AG10803 (cell line): ENCODE results near the gene GFOD2.
A peak's percentile ranks its signal among the peaks of the same experiment; 100 is the strongest.

Experiments
- DNase-seq: peaks from one replicate; pipeline ENCODE4 v3.0.0; 2010; ENCODE audit warnings: low read depth
- H3K4me3 ChIP-seq: 2 replicates; pipeline ENCODE4 v1.5.1; 2011; ENCODE audit warnings: mild to moderate bottlenecking, low read length, control low read depth
- TF ChIP-seq, protein P1 (sequence below): conservative IDR thresholded peaks from 2 replicates; pipeline ENCODE4 v1.5.1; 2011; ENCODE audit warnings: mild to moderate bottlenecking, low read length, control low read depth, inconsistent platforms

The GFOD2 gene

GRCh38 chr16:67663151-67663876, 55.8 kb downstream of the GFOD2 start:
- no peak overlapping the region for H3K4me3 ChIP-seq
- TF ChIP-seq, protein P1, sequence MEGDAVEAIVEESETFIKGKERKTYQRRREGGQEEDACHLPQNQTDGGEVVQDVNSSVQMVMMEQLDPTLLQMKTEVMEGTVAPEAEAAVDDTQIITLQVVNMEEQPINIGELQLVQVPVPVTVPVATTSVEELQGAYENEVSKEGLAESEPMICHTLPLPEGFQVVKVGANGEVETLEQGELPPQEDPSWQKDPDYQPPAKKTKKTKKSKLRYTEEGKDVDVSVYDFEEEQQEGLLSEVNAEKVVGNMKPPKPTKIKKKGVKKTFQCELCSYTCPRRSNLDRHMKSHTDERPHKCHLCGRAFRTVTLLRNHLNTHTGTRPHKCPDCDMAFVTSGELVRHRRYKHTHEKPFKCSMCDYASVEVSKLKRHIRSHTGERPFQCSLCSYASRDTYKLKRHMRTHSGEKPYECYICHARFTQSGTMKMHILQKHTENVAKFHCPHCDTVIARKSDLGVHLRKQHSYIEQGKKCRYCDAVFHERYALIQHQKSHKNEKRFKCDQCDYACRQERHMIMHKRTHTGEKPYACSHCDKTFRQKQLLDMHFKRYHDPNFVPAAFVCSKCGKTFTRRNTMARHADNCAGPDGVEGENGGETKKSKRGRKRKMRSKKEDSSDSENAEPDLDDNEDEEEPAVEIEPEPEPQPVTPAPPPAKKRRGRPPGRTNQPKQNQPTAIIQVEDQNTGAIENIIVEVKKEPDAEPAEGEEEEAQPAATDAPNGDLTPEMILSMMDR = peak; percentile 11; the same call in 1 of the 2 replicates
- no peak for DNase-seq

GRCh38 chr16:67662653-67663010, 56.5 kb downstream of the GFOD2 start:
- no peak overlapping the region for H3K4me3 ChIP-seq
- TF ChIP-seq, protein P1 = no peak
- no peak for DNase-seq

- TF ChIP-seq, protein P1 = no peak
- no peak for DNase-seq
- no peak overlapping the region for H3K4me3 ChIP-seq
Measured at GRCh38 chr16:67661886-67662652, 57.0 kb downstream of the GFOD2 start.

DNA sequence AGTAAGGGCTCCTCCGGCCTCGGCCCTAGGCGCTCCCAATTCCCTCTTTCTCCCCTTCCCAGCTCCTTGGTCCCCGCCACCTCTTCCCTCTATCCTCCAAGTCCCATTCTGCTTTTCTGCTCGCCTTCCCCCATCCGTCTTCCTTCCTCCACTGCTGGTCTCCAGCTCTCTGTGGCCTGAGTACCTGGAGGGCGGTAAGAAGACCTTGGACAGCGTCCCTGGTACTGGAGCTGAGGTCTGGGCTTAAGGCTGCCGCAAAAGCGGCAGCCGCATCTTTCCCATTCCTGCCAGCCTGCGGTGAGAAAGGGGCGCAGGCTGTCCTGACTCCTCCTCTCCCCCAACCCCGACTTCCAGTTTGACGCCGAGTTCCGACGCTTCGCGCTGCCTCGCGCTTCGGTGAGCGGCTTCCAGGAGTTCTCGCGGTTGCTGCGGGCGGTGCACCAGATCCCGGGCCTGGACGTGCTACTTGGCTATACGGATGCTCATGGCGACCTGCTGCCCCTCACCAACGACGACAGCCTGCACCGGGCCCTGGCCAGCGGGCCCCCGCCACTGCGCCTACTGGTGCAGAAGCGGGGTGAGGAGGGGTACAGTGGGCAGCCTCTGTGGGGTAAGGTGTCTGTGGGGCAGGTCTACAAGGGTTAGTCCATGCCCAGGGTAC, 57.9 kb downstream of the GFOD2 start:
- TF ChIP-seq, protein P1 = no peak
- DNase-seq = no peak
- peak overlapping the region; percentile 54 for H3K4me3 ChIP-seq

DNA sequence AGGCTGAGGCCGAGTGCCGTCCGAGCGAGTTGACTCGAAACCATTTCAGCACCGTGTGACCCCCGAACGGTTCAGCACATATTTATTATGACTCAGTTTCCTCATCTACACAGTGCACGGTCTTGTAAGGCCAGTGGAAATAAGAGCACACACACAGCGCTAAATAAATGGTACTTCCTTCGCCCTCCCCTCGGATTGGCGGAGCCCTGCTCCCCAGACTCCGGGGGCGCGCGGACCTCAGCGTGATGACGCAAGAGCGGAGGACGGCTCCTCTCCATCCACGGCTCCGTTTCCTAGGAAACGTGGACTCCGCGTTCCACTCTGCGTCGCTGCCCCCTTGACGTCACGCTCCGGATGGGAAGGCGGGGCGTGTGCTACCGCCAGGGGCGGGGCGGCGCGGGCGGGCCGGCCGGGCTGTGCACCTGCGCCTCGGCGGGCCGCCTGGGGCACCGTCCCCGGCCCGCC, 58.5 kb downstream of the GFOD2 start, which contains the start of gene PARD6A:
TSS of gene PARD6A (plus strand) at position 397 of the 465 bp plus-strand sequence. CDS start 79 bp downstream, outside the sequence.
- peak; percentile 92 for DNase-seq
- TF ChIP-seq, protein P1 = no peak
- peak within 1 kb of the TSS; percentile 94 for H3K4me3 ChIP-seq

- peak within 1 kb of the TSS; percentile 94 for H3K4me3 ChIP-seq
- DNase-seq = peak; percentile 85
- TF ChIP-seq, protein P1 = no peak
Measured at GRCh38 chr16:67659675-67660563, 59.2 kb downstream of the GFOD2 start, which contains the start of gene ACD. TSS of gene ACD (minus strand) at chr16:67660260. CDS start at chr16:67660220, 40 bp downstream.
